BJ (cell line): ENCODE results near the gene SAMD10. TPM values are rescaled to one million over a fixed set of nuclear protein-coding genes. Genes with fewer than 3 reads are reported as not detected.

Source experiments
- CTCF ChIA-PET: fragments of 350-600 bp; formaldehyde crosslinking; extraction: SDS; loops from one replicate; lab custom pipeline; 2021; ENCODE audit warnings: antibody characterized with exemption, inconsistent platforms; lab: Yijun Ruan, JAX
- POLR2A ChIA-PET: fragments of 300-600 bp; sonication (Branson Sonifier 250); formaldehyde crosslinking; extraction: SDS; loops from one replicate; lab custom pipeline; 2021; ENCODE audit warnings: antibody characterized with exemption; lab: Charles Lee
- DNase-seq: peaks from one replicate; pipeline ENCODE4 v3.0.0-alpha.2; 2011; ENCODE audit warnings: low read depth
- H3K27me3 ChIP-seq: 2 replicates; pipeline ENCODE4 v1.6.0; 2011; ENCODE audit warnings: low read length; ENCODE audit not compliant: control insufficient read depth, insufficient read depth
- H3K36me3 ChIP-seq: 2 replicates; pipeline ENCODE4 v1.5.1; 2011; ENCODE audit warnings: low read length; ENCODE audit not compliant: control insufficient read depth, insufficient read depth
- H3K4me3 ChIP-seq: 2 replicates; pipeline ENCODE4 v1.5.1; 2011; ENCODE audit warnings: low read depth, mild to moderate bottlenecking, control low read depth, low read length
- CTCF ChIP-seq: IDR thresholded peaks from 2 replicates; pipeline ENCODE4 v1.5.1; 2011; ENCODE audit warnings: low read depth, mild to moderate bottlenecking, control low read depth, inconsistent platforms, low read length, moderate library complexity; ENCODE audit not compliant: insufficient read depth
- polyA plus RNA-seq: library from polyadenylated mRNA; depleted of rRNA; stranded (reverse); fragments of >200 nt; gene quantifications from 2 replicates; pipeline ENCODE4 v1.2.3, GENCODE V29; 2011

Gene SAMD10
- polyA plus RNA-seq, 1 experiment = 1.4 TPM

GRCh38 chr20:63952210-63952535 is 27.3 kb downstream of the SAMD10 start:
- H3K4me3 ChIP-seq = no peak overlapping the region
- H3K27me3 ChIP-seq = no peaks in the 10 kb centered on the region
- H3K36me3 ChIP-seq = peaks cover 7% of the 10 kb centered on the region
- no peak for DNase-seq
- ChIA-PET CTCF (no interaction called here), POLR2A (no interaction called here)
- TF ChIP-seq CTCF = no peak

GRCh38 chr20:63951398-63952209 is 27.8 kb downstream of the SAMD10 start:
- ChIA-PET POLR2A (no interaction called here), CTCF (interaction anchor here (1.0 to 1.8 kb wide), 2 partner anchors 22 to 118 kb away, joined by 3 to 8 read pairs; no protein-coding TSS in a partner anchor)
- H3K4me3 ChIP-seq = no peak overlapping the region

GRCh38 chr20:63950701-63951397 is 28.6 kb downstream of the SAMD10 start:
- TF ChIP-seq CTCF = no peak
- ChIA-PET CTCF (interaction anchor here (1.0 to 1.8 kb wide), 2 partner anchors 23 to 119 kb away, joined by 3 to 8 read pairs; no protein-coding TSS in a partner anchor), POLR2A (no interaction called here)
- no peaks in the 10 kb centered on the region for H3K27me3 ChIP-seq
- H3K36me3 ChIP-seq = peaks cover 10% of the 10 kb centered on the region
- no peak for DNase-seq
- H3K4me3 ChIP-seq = no peak overlapping the region

More at GRCh38 chr20:63951398-63952209, 27.8 kb downstream of the SAMD10 start:
- no peaks in the 10 kb centered on the region for H3K27me3 ChIP-seq
- no peak for TF ChIP-seq CTCF
- H3K36me3 ChIP-seq = peaks cover 7% of the 10 kb centered on the region
- DNase-seq = no peak

- H3K36me3 ChIP-seq = peaks cover 36% of the 10 kb centered on the region
- ChIA-PET POLR2A (no interaction called here), CTCF (no interaction called here)
- H3K4me3 ChIP-seq = no peak overlapping the region
- TF ChIP-seq CTCF = no peak
- H3K27me3 ChIP-seq = no peaks in the 10 kb centered on the region
- no peak for DNase-seq
Observed at GRCh38 chr20:63947638-63948456, 31.6 kb downstream of the SAMD10 start.
